HG03342 (cell line): Measurements from ENCODE around the gene CDKN1C.

Experiments
- ATAC-seq: cut with Tn5 transposase; IDR thresholded peaks from one replicate; pipeline ENCODE4 v1.9.1; 2021; ENCODE audit warnings: mild to moderate bottlenecking, moderate library complexity; ENCODE audit not compliant: unreplicated experiment

The CDKN1C gene

GRCh38 chr11:2890466-2891294 is 5.1 kb upstream of the CDKN1C start:
- ATAC-seq = no peak

- ATAC-seq = no peak
These were observed 4.0 kb upstream of the CDKN1C start for GRCh38 chr11:2889362-2890273.

GRCh38 chr11:2888266-2888968 is 2.8 kb upstream of the CDKN1C start:
- no peak for ATAC-seq

GRCh38 chr11:2887515-2888195 is 2.1 kb upstream of the CDKN1C start:
- ATAC-seq = no peak

GRCh38 chr11:2886936-2887335 is 1.4 kb upstream of the CDKN1C start:
- no peak for ATAC-seq

- ATAC-seq = peak; percentile 5
These were observed 768 bp upstream of the CDKN1C start for GRCh38 chr11:2886191-2886894.

GRCh38 chr11:2885017-2885677 is 428 bp downstream of the CDKN1C start:
- ATAC-seq = peak; percentile 3

- no peak for ATAC-seq
These were observed 1.4 kb downstream of the CDKN1C start for GRCh38 chr11:2883979-2884815.

- ATAC-seq = no peak
These were observed 2.0 kb downstream of the CDKN1C start for GRCh38 chr11:2883640-2883978.

- no peak for ATAC-seq
These were observed 3.0 kb downstream of the CDKN1C start for GRCh38 chr11:2882396-2883110.

- ATAC-seq = no peak
These were observed 3.6 kb downstream of the CDKN1C start for GRCh38 chr11:2881981-2882375.

- no peak for ATAC-seq
These were observed 4.2 kb downstream of the CDKN1C start for GRCh38 chr11:2881076-2881980.

- ATAC-seq = no peak
These were observed 4.9 kb downstream of the CDKN1C start for GRCh38 chr11:2880646-2881045.

- no peak for ATAC-seq
These were observed 6.8 kb downstream of the CDKN1C start for GRCh38 chr11:2878782-2879181.

GRCh38 chr11:2877474-2877873 is 8.1 kb downstream of the CDKN1C start:
- ATAC-seq = no peak

- no peak for ATAC-seq
These were observed 10.6 kb downstream of the CDKN1C start for GRCh38 chr11:2874963-2875362.
